WTC11 (cell line): ENCODE results near the gene CYLD.

Source experiments
- ARID4B ChIP-seq: sonication (generic); formaldehyde crosslinking; IDR thresholded peaks from 2 replicates; pipeline ENCODE4 v1.8.0; 2023; ENCODE audit warnings: missing genetic modification reagents, mild to moderate bottlenecking, borderline replicate concordance
- CTCF ChIP-seq: fragments of 200-600 bp; IDR thresholded peaks from 2 replicates; pipeline ENCODE4 v1.8.0; 2022; ENCODE audit warnings: antibody characterized with exemption
- HMGXB4 ChIP-seq: sonication (generic); formaldehyde crosslinking; IDR thresholded peaks from 2 replicates; pipeline ENCODE4 v1.8.1; 2023; ENCODE audit warnings: mild to moderate bottlenecking, moderate library complexity, missing genetic modification reagents
- NR3C1 ChIP-seq: sonication (generic); formaldehyde crosslinking; conservative IDR thresholded peaks from 2 replicates; pipeline ENCODE4 v1.8.1; 2023; ENCODE audit warnings: low read depth, mild to moderate bottlenecking, missing genetic modification reagents
- TEAD1 ChIP-seq: sonication (generic); formaldehyde crosslinking; IDR thresholded peaks from 2 replicates; pipeline ENCODE4 v1.8.0; 2022; ENCODE audit warnings: mild to moderate bottlenecking, missing genetic modification reagents

- TF ChIP-seq NR3C1 (CRISPR knock-in tag): no peak
- no peak for TF ChIP-seq ARID4B (CRISPR knock-in tag)
- TF ChIP-seq CTCF: no peak
- TF ChIP-seq TEAD1 (CRISPR knock-in tag): no peak
- TF ChIP-seq HMGXB4: no peak
Measured at GRCh38 chr16:50711862-50712559, 29.9 kb upstream of the CYLD start.
